T-helper 2 cell treated with Interferon-gamma antibody and Interleukin-4, amounts not matched to agents 5 μg/mL and 100 μg/mL, for 36 hours (primary cell): ENCODE results near the gene NLK.
"Not testable (repeated sequence)": the region's sequence is repeated elsewhere in the genome, so short reads cannot be mapped to it uniquely, and the experiment has no call there.

Experiments used
- DNase-seq: peaks from one replicate; pipeline ENCODE4 v3.0.0; 2021; ENCODE audit warnings: low spot score
- H3K27ac Mint-ChIP-seq: one replicate; pipeline ENCODE4 v1.8.0; 2021; ENCODE audit warnings: mild to moderate bottlenecking, mixed read lengths
- H3K27me3 Mint-ChIP-seq: one replicate; pipeline ENCODE4 v1.8.0; 2021; ENCODE audit warnings: low read depth, mixed read lengths
- H3K36me3 Mint-ChIP-seq: one replicate; pipeline ENCODE4 v1.8.0; 2021; ENCODE audit warnings: low read depth, mixed read lengths
- H3K4me1 Mint-ChIP-seq: one replicate; pipeline ENCODE4 v1.8.0; 2021; ENCODE audit warnings: low read depth, mixed read lengths
- H3K4me3 Mint-ChIP-seq: one replicate; pipeline ENCODE4 v1.8.0; 2022; ENCODE audit warnings: mild to moderate bottlenecking, moderate library complexity, mixed read lengths
- H3K9me3 Mint-ChIP-seq: one replicate; pipeline ENCODE4 v1.8.0; 2021; ENCODE audit warnings: mixed read lengths

The NLK gene

GRCh38 chr17:28196636-28197035 lies 154.2 kb downstream of the NLK start:
- no peak overlapping the region for H3K27ac Mint-ChIP-seq
- no peak for DNase-seq
- no peak overlapping the region for H3K4me3 Mint-ChIP-seq
- H3K4me1 Mint-ChIP-seq = no peaks in the 10 kb centered on the region
- no peaks in the 10 kb centered on the region for H3K27me3 Mint-ChIP-seq
- H3K9me3 Mint-ChIP-seq = no peaks in the 10 kb centered on the region
- peaks cover 7% of the 10 kb centered on the region for H3K36me3 Mint-ChIP-seq

- H3K9me3 Mint-ChIP-seq = no peaks in the 10 kb centered on the region
- H3K27me3 Mint-ChIP-seq = peaks cover under 1% of the 10 kb centered on the region
- DNase-seq = no peak
- no peak overlapping the region for H3K4me3 Mint-ChIP-seq
- peaks cover 5% of the 10 kb centered on the region for H3K36me3 Mint-ChIP-seq
- H3K4me1 Mint-ChIP-seq = no peaks in the 10 kb centered on the region
- no peak overlapping the region for H3K27ac Mint-ChIP-seq
These were observed 156.6 kb downstream of the NLK start for GRCh38 chr17:28199115-28199514.

GRCh38 chr17:28199728-28200127 lies 157.3 kb downstream of the NLK start:
- H3K4me1 Mint-ChIP-seq = no peaks in the 10 kb centered on the region
- H3K9me3 Mint-ChIP-seq = no peaks in the 10 kb centered on the region
- no peak for DNase-seq
- H3K36me3 Mint-ChIP-seq = peaks cover 5% of the 10 kb centered on the region
- peaks cover 4% of the 10 kb centered on the region for H3K27me3 Mint-ChIP-seq
- H3K4me3 Mint-ChIP-seq = no peak overlapping the region
- no peak overlapping the region for H3K27ac Mint-ChIP-seq

- Mint-ChIP-seq H3K27ac (no peak overlapping the region), H3K27me3 (peaks cover 6% of the 10 kb centered on the region), H3K9me3 (no peaks in the 10 kb centered on the region), H3K4me1 (no peaks in the 10 kb centered on the region), H3K4me3 (no peak overlapping the region), H3K36me3 (peaks cover 5% of the 10 kb centered on the region)
- no peak for DNase-seq
These were observed 158.8 kb downstream of the NLK start for GRCh38 chr17:28201315-28201714.

- Mint-ChIP-seq H3K4me1 (no peaks in the 10 kb centered on the region), H3K27ac (no peak overlapping the region), H3K27me3 (peaks cover 6% of the 10 kb centered on the region), H3K4me3 (no peak overlapping the region), H3K36me3 (no peaks in the 10 kb centered on the region), H3K9me3 (no peaks in the 10 kb centered on the region)
- DNase-seq = no peak
These were observed 161.8 kb downstream of the NLK start for GRCh38 chr17:28204244-28204643.

GRCh38 chr17:28204751-28205150 lies 162.3 kb downstream of the NLK start:
- DNase-seq = no peak
- H3K4me1 Mint-ChIP-seq = no peaks in the 10 kb centered on the region
- H3K4me3 Mint-ChIP-seq = no peak overlapping the region
- H3K27me3 Mint-ChIP-seq = peaks cover 8% of the 10 kb centered on the region
- H3K27ac Mint-ChIP-seq = no peak overlapping the region
- H3K9me3 Mint-ChIP-seq = no peaks in the 10 kb centered on the region
- no peaks in the 10 kb centered on the region for H3K36me3 Mint-ChIP-seq

- peaks cover 8% of the 10 kb centered on the region for H3K27me3 Mint-ChIP-seq
- no peak overlapping the region for H3K4me3 Mint-ChIP-seq
These were observed 163.8 kb downstream of the NLK start for GRCh38 chr17:28206292-28206691.

GRCh38 chr17:28211811-28212210 lies 169.3 kb downstream of the NLK start:
- Mint-ChIP-seq H3K36me3 (no peaks in the 10 kb centered on the region), H3K9me3 (no peaks in the 10 kb centered on the region), H3K27me3 (peaks cover 17% of the 10 kb centered on the region), H3K4me1 (peaks cover 5% of the 10 kb centered on the region), H3K4me3 (no peak overlapping the region), H3K27ac (no peak overlapping the region)
- no peak for DNase-seq

More at GRCh38 chr17:28206292-28206691, 163.8 kb downstream of the NLK start:
- no peak overlapping the region for H3K27ac Mint-ChIP-seq
- no peaks in the 10 kb centered on the region for H3K36me3 Mint-ChIP-seq
- no peaks in the 10 kb centered on the region for H3K9me3 Mint-ChIP-seq
- DNase-seq = no peak
- no peaks in the 10 kb centered on the region for H3K4me1 Mint-ChIP-seq

GRCh38 chr17:28213578-28213977 lies 171.1 kb downstream of the NLK start:
- peaks cover 17% of the 10 kb centered on the region for H3K27me3 Mint-ChIP-seq
- not testable (repeated sequence) for H3K27ac Mint-ChIP-seq, H3K4me3 Mint-ChIP-seq, H3K9me3 Mint-ChIP-seq, DNase-seq, H3K36me3 Mint-ChIP-seq, H3K4me1 Mint-ChIP-seq

- Mint-ChIP-seq H3K9me3 (no peaks in the 10 kb centered on the region), H3K27ac (no peak overlapping the region), H3K4me3 (no peak overlapping the region), H3K36me3 (no peaks in the 10 kb centered on the region), H3K27me3 (peaks cover 15% of the 10 kb centered on the region), H3K4me1 (peaks cover 5% of the 10 kb centered on the region)
- no peak for DNase-seq
These were observed 173.6 kb downstream of the NLK start for GRCh38 chr17:28216052-28216451.

GRCh38 chr17:28216528-28216927 lies 174.1 kb downstream of the NLK start:
- H3K4me1 Mint-ChIP-seq = peaks cover 5% of the 10 kb centered on the region
- no peaks in the 10 kb centered on the region for H3K9me3 Mint-ChIP-seq
- DNase-seq = no peak
- H3K36me3 Mint-ChIP-seq = no peaks in the 10 kb centered on the region
- H3K27ac Mint-ChIP-seq = no peak overlapping the region
- peaks cover 15% of the 10 kb centered on the region for H3K27me3 Mint-ChIP-seq
- no peak overlapping the region for H3K4me3 Mint-ChIP-seq

- Mint-ChIP-seq H3K36me3 (no peaks in the 10 kb centered on the region), H3K4me1 (peaks cover 5% of the 10 kb centered on the region)
These were observed 177.3 kb downstream of the NLK start for GRCh38 chr17:28219771-28220170.

GRCh38 chr17:28221751-28222414 lies 179.4 kb downstream of the NLK start:
- Mint-ChIP-seq H3K4me3 (no peak overlapping the region), H3K36me3 (no peaks in the 10 kb centered on the region), H3K4me1 (no peaks in the 10 kb centered on the region), H3K27me3 (peaks cover 11% of the 10 kb centered on the region), H3K27ac (no peak overlapping the region), H3K9me3 (no peaks in the 10 kb centered on the region)
- DNase-seq = no peak

More at GRCh38 chr17:28219771-28220170, 177.3 kb downstream of the NLK start:
- Mint-ChIP-seq H3K27ac (no peak overlapping the region), H3K27me3 (peaks cover 1% of the 10 kb centered on the region), H3K4me3 (no peak overlapping the region), H3K9me3 (no peaks in the 10 kb centered on the region)
- DNase-seq = no peak

- H3K4me3 Mint-ChIP-seq = no peak overlapping the region
- H3K9me3 Mint-ChIP-seq = no peaks in the 10 kb centered on the region
- no peak overlapping the region for H3K27ac Mint-ChIP-seq
- H3K36me3 Mint-ChIP-seq = no peaks in the 10 kb centered on the region
- peaks cover 11% of the 10 kb centered on the region for H3K4me1 Mint-ChIP-seq
- H3K27me3 Mint-ChIP-seq = peaks cover 37% of the 10 kb centered on the region
- no peak for DNase-seq
These were observed 182.8 kb downstream of the NLK start for GRCh38 chr17:28225271-28225670.

GRCh38 chr17:28225867-28226266 lies 183.4 kb downstream of the NLK start:
- no peaks in the 10 kb centered on the region for H3K9me3 Mint-ChIP-seq
- DNase-seq = no peak
- no peak overlapping the region for H3K4me3 Mint-ChIP-seq
- no peaks in the 10 kb centered on the region for H3K36me3 Mint-ChIP-seq
- no peak overlapping the region for H3K27ac Mint-ChIP-seq
- H3K27me3 Mint-ChIP-seq = peaks cover 43% of the 10 kb centered on the region
- H3K4me1 Mint-ChIP-seq = peaks cover 12% of the 10 kb centered on the region
